ENCODE measurements around the gene ERC2.

Gene ERC2

GRCh38 chr3:55828712-55829111 lies 639.6 kb downstream of the ERC2 start:
- no peak for DNase-seq (ENCODE audit: low spot score)

DNA sequence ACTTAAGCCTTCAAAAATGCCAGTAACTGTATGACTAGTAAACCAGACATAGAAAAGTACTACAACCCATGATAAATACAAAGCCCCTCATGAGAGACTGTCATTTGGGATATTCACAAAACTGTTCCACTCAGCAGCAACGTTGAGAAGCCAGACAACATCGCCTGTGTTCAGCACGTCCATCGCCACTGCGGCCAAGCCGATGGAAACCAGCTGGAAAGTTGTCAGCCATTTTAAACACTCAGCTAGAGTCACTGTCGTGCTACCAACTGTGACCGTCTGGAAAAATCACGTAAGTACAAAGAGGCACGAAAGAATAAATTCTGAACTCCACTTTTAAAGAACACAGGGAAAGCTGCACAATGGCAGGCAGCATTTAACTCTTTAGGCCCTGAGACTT lies 640.5 kb downstream of the ERC2 start:
- no peak for DNase-seq (ENCODE audit: low spot score)

GRCh38 chr3:55826731-55827496 lies 641.4 kb downstream of the ERC2 start:
- no peak for DNase-seq (ENCODE audit: low spot score)

DNA sequence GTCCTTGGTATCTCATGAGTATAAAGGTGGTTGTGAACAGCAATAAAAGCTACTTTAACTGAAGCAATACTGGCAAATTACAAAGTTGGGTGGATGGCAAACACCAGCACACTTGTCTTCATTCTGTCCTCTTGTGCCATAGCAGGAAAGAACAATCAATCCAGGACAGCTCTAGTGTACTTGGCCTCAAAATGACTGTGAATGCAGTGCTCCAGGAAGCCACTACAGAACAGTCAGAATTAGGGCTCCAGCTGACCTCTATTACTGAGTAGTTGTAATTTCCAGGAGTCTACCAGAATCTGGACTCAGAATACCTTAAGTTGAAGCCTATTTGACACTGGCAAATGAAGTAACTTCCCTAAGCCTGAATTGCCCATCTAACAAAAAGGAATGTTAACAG lies 642.2 kb downstream of the ERC2 start:
- DNase-seq (ENCODE audit: low spot score), result no peak

DNA sequence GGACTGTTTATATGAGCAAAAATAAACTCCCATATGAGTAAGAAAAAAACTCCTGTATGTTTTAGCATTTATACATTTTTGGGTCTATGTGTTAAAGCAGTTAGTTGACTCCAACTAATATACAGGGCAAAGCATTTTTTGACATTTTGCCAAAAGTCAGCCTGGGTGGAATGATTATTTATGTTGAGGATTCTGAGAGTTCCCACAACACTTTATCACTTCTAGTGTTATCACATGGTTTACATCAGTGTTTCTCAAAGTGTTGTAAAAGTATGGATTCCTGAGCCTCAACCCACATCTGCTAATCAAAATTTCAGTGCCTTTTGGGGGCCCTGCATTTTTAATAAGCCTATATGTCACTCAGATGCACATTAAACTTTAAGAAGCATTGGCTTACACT lies 643.9 kb downstream of the ERC2 start:
- no peak for DNase-seq (ENCODE audit: low spot score)

DNA sequence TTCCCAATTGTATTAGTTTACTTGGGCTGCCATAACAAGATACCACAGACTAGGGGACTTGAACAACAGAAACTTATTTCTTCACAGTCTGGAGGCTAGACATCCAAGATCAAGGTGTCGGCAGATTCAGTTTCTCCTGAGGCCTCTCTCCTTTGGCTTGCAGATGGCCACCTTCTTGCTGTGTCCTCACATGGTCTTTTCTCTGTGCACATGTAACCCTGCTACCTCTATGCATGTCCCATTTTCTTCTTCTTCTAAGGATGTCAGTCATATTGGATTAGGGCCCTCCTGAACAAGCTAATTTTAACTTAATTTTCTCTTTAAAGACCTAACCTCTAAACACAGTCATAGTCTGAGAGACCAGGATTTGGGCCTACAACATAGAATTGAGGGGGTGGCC lies 644.4 kb downstream of the ERC2 start:
- DNase-seq (ENCODE audit: low spot score), result no peak

DNA sequence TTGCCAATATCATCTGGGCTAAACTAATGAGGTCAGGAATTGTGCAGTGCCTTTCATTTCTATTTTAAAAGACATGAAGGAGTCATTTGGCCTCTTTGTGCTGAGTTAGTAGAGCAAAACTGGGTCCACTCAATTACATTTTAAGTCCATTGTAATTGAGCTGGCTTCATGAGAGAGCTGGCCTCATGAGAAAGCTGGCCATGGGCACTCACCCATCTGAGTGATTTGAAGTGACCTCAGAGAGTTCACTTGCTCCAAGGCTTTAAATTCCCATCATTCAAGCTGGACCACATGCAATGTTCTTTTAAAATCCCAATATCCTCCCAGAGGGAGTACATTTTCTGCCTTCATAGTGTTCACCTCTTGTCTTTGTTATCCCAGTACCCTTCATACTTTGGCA lies 645.3 kb downstream of the ERC2 start:
- no peak for DNase-seq (ENCODE audit: low spot score)

- no peak for DNase-seq (ENCODE audit: low spot score)
Measured at GRCh38 chr3:55819005-55819404, 649.3 kb downstream of the ERC2 start.

DNA sequence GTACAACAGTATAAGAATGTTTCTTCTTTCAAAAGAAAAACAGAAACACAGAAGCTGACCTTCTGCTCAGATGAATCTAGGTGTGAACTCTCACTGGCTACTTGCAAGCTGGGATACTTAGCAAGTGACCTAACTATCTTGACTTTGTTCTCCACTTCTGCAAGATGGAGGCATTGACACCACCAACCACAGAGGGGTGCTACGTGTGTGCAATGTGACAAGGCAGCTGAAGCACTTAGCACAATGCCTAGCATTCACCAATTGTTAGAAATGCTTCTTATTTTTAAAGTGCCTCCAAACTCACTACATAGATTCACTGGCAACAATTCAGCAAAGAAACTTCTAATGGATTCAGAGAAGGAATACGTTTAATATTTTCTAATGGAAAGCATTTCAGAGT lies 649.8 kb downstream of the ERC2 start:
- DNase-seq (ENCODE audit: low spot score), result no peak

GRCh38 chr3:55816794-55817576 lies 651.3 kb downstream of the ERC2 start:
- no peak for DNase-seq (ENCODE audit: low spot score)

DNA sequence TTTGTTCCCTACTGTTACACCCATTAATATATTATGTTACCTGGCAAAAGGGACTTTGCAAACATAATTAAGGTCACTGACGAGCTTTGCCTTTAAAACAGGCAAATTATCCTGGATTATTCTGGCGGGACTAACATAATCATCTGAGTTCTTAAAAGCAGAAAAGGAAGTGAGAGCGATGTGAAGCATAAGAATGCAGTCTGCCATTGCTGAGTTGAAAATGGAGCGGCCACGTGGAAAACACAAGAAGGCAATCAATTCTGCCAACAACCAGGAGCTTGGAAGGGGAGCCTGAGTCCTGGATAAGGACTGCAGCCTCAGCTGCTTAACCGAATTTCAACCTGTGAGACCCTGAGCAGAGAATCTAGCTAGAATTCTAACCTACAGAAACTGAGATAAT lies 653.0 kb downstream of the ERC2 start:
- DNase-seq (ENCODE audit: low spot score), result no peak

- no peak for DNase-seq (ENCODE audit: low spot score)
Measured at GRCh38 chr3:55813268-55814097, 654.8 kb downstream of the ERC2 start.

GRCh38 chr3:55812394-55813013 lies 655.8 kb downstream of the ERC2 start:
- DNase-seq (ENCODE audit: low spot score), result no peak

DNA sequence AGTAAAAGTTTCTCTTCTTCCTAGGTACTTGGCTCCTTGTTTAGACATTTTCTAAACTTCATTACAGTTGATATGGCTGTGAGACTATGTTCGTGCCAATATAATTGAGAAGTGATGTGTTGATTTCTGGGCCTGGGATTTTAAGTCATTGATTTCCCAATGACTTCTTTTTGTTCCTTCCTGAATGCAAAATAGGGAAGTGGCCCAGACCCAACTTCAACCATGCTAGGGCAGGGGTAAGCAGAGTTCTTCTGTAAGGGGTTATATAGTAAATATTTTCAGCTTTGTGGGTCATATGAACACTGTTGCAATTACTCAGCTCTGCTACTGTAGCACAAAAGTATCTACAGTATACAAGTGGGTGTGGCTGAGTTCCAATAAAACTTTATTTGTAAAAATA lies 661.1 kb downstream of the ERC2 start:
- no peak for DNase-seq (ENCODE audit: low spot score)

GRCh38 chr3:55805169-55805568 lies 663.1 kb downstream of the ERC2 start:
- DNase-seq (ENCODE audit: low spot score), result peak; percentile 71

- DNase-seq (ENCODE audit: low spot score), result peak; percentile 54
Measured at GRCh38 chr3:55804170-55805095, 663.8 kb downstream of the ERC2 start.

DNA sequence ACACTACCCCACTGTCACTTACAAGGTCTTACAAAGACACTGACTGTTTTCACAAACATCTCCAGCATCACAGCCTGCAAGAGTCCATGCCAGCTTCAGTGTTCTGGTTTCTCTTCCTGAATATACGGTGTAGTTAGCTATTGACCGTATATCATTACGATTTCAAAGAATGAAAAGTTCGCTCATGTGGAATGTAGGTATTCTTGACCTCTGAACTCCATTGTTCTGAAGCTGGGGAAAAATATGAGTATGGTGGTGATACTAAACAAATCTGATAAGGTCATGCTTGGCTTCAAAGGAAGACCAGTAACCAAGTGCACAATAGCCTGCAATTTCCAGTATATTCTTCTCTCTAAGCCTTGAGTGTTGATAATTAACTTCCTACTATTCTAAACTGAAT lies 665.5 kb downstream of the ERC2 start:
- no peak for DNase-seq (ENCODE audit: low spot score)

DNA sequence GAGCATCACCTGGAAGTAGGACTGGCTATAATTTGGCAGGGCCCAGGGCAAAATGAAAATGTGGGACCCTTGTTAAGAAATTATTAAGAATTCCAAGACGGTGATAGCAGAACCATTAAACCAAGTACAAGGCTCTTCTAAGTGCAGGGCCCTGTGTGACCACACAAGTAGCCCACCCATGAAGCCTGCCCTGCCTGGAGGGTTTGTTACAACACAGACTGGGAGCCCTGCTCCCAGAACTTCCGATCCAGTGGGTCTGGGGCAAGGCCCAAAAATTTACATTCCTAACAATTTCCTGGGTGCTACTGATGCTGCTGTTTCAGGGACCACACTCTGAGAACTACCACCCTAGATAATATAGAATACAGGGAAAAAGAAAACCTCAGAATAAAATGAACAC lies 666.6 kb downstream of the ERC2 start:
- DNase-seq (ENCODE audit: low spot score), result no peak

DNA sequence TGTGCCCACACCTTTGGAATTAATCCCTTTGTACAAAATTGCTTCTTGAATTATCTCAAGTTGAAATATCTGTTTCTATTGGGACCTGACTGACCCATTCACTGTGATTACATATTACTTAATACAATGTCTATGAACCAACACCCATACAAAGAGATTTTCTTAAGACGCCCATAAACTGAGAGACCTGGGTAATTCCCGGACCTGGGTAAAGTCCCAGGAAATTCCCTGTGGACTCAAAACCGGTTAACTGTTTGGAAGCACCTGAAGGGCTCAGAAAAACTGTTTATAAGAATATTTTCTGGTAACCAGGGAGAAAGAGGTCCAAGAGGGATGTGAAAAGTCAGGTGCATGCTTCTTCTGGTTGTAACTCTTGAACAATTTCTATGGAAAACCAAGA lies 667.2 kb downstream of the ERC2 start:
- DNase-seq (ENCODE audit: low spot score), result no peak

DNA sequence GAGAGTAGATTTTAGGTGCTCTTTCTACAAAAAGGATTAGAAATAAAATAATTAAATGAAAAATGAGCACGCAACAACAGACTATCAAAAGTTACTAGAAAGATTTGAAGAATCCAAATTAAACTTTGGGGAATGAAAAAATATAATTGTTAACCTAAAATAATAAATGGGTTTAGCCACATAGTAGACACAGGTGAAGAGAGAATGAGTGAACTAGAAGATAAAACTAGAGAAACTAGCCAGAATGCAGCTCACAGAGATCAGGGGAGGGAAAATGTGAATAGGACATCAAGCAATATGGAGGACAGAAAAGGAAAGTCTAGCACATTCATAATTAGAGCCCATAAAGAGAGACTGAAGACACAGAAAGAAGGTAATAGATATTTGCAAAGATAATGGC lies 670.5 kb downstream of the ERC2 start:
- no peak for DNase-seq (ENCODE audit: low spot score)

DNA sequence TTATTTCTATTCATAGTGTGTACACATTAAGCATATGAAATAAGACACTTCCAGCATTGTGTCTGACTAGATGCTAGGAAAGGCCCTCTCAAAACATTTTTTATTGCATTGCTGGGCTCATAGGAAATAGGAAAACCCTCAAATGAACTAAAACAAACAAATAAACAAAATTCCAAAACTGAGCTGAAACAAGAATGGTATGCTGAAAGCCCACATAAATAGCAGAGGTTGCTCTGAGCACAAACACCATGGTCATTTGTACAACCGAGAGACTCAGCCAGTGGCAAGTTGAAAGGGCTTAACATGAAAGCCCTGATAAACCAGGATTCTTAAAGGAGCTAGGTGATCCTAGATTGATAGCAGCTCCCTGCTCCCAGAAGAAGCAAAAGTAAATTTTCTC lies 671.2 kb downstream of the ERC2 start:
- DNase-seq (ENCODE audit: low spot score), result no peak

Measured in SK-N-DZ (cell line).